Caco-2 (cell line): ENCODE results near the gene EPHA10. TPM values are rescaled to one million over a fixed set of nuclear protein-coding genes. Genes with fewer than 3 reads are reported as not detected.

ENCODE experiments used
- BruUV-seq: library from RNA; stranded (reverse); fragments of 400-500 nt; replicated peaks from 2 replicates; lab custom pipeline; 2021; lab: Mats Ljungman, UMichigan
- CTCF ChIA-PET: fragments of 300-600 bp; sonication (Branson Sonifier 250); formaldehyde crosslinking; loops from one replicate; lab custom pipeline; 2022; ENCODE audit warnings: antibody characterized with exemption; lab: Charles Lee
- POLR2A ChIA-PET: fragments of 300-600 bp; sonication (Branson Sonifier 250); formaldehyde crosslinking; loops from one replicate; lab custom pipeline; 2022; ENCODE audit warnings: antibody characterized with exemption; lab: Charles Lee
- DNase-seq, 2 experiments: peaks; one replicate each; pipeline versions ENCODE4 v3.0.0 to v3.0.0-alpha.2; 2020 to 2022
- H3K27me3 ChIP-seq: replicated peaks from 2 replicates; pipeline ENCODE4 v1.6.0; 2011; ENCODE audit warnings: low read length; ENCODE audit not compliant: control insufficient read depth, insufficient read depth
- H3K36me3 ChIP-seq: 2 replicates; pipeline ENCODE4 v1.5.1; 2011; ENCODE audit warnings: low read length; ENCODE audit not compliant: control insufficient read depth, insufficient read depth
- H3K4me1 ChIP-seq: fragments of 250-450 bp; sonication (Bioruptor Pico); 2 replicates; pipeline ENCODE4 v1.5.1; 2020; ENCODE audit warnings: mild to moderate bottlenecking
- H3K4me3 ChIP-seq: 2 replicates; pipeline ENCODE4 v1.5.1; 2011; ENCODE audit warnings: low read depth, mild to moderate bottlenecking, control low read depth, low read length
- H3K9me3 ChIP-seq: fragments of 250-450 bp; sonication (Bioruptor Pico); 2 replicates; pipeline ENCODE4 v1.5.1; 2020; ENCODE audit warnings: mild to moderate bottlenecking, moderate library complexity
- H3K27ac Mint-ChIP-seq: one replicate; pipeline ENCODE4 v1.8.0; 2022; ENCODE audit warnings: mixed read lengths; ENCODE audit not compliant: unreplicated experiment
- H3K27me3 Mint-ChIP-seq: one replicate; pipeline ENCODE4 v1.8.0; 2022; ENCODE audit warnings: mixed read lengths; ENCODE audit not compliant: insufficient read depth, unreplicated experiment
- H3K36me3 Mint-ChIP-seq: one replicate; pipeline ENCODE4 v1.8.0; 2022; ENCODE audit warnings: mild to moderate bottlenecking, mixed read lengths; ENCODE audit not compliant: insufficient read depth, unreplicated experiment
- H3K4me1 Mint-ChIP-seq: one replicate; pipeline ENCODE4 v1.8.0; 2022; ENCODE audit warnings: low read depth, mixed read lengths; ENCODE audit not compliant: unreplicated experiment
- H3K4me3 Mint-ChIP-seq: one replicate; pipeline ENCODE4 v1.8.0; 2022; ENCODE audit warnings: mild to moderate bottlenecking, moderate library complexity, mixed read lengths; ENCODE audit not compliant: unreplicated experiment
- H3K9me3 Mint-ChIP-seq: one replicate; pipeline ENCODE4 v1.8.0; 2022; ENCODE audit warnings: mixed read lengths; ENCODE audit not compliant: unreplicated experiment
- CTCF ChIP-seq, 2 experiments: fragments of 200-600 bp in 1 of 2; IDR thresholded peaks; 1 replicate in 1 of 2; 2 replicates in 1 of 2; pipeline versions ENCODE4 v1.5.1 to v1.8.0; 2011 to 2022; ENCODE audit warnings: antibody characterized with exemption in 1 of 2, control low read depth in 1 of 2, inconsistent platforms in 1 of 2, low read depth in 1 of 2, low read length in 1 of 2, mild to moderate bottlenecking in 1 of 2, moderate library complexity in 1 of 2; ENCODE audit not compliant: insufficient read depth in 1 of 2, severe bottlenecking in 1 of 2, unreplicated experiment in 1 of 2
- intact Hi-C: fragments of 100-400 bp; cut with micrococcal nuclease; formaldehyde crosslinking; loops from one replicate; pipeline ENCODE4 v1.10.0; 2022; ENCODE audit not compliant: unreplicated experiment
- total RNA-seq: library from RNA; stranded (reverse); gene quantifications from 2 replicates; pipeline ENCODE4 v1.2.3, GENCODE V29; 2022

The EPHA10 gene
- total RNA-seq, 1 experiment from 2014 or later = 2.8 TPM

GRCh38 chr1:37811027-37811655 lies 46.2 kb upstream of the EPHA10 start:
- H3K27me3 ChIP-seq = no peaks in the 10 kb centered on the region
- no TSS peak for BruUV-seq
- TF ChIP-seq CTCF (IDR thresholded peaks at IDR 0.05; ENCODE audit: insufficient read depth in 1 of 2, low read depth in 1 of 2, low read length in 1 of 2, severe bottlenecking in 1 of 2, unreplicated experiment in 1 of 2) = peak; percentile 56 to 75
- H3K4me1 ChIP-seq = peaks cover 10% of the 10 kb centered on the region; the same call in 1 of the 2 replicates
- no peaks in the 10 kb centered on the region for H3K9me3 ChIP-seq
- no peaks in the 10 kb centered on the region for H3K36me3 ChIP-seq
- POLR2A ChIA-PET = no interaction called here
- H3K27me3 Mint-ChIP-seq = no peaks in the 10 kb centered on the region
- intact Hi-C loops = loop anchor here (5.0 kb wide), 1 partner anchor 46 kb away; the partner anchor contains the start of gene MTF1
- CTCF ChIA-PET = interaction anchor here (0.9 kb wide), 1 partner anchor 48 kb away, joined by 4 read pairs; the partner anchor contains the start of gene MTF1
- no peak overlapping the region for H3K4me3 ChIP-seq
- H3K27ac Mint-ChIP-seq = no peak overlapping the region
- no peak overlapping the region for H3K4me3 Mint-ChIP-seq
- H3K36me3 Mint-ChIP-seq = peaks cover 66% of the 10 kb centered on the region
- H3K4me1 Mint-ChIP-seq = no peaks in the 10 kb centered on the region
- no peaks in the 10 kb centered on the region for H3K9me3 Mint-ChIP-seq
- peak; percentile 66 to 75 for DNase-seq

- no peaks in the 10 kb centered on the region for H3K4me1 Mint-ChIP-seq
- peaks cover 70% of the 10 kb centered on the region for H3K36me3 Mint-ChIP-seq
- ChIA-PET POLR2A (no interaction called here), CTCF (no interaction called here)
- H3K27ac Mint-ChIP-seq = no peak overlapping the region
- no peaks in the 10 kb centered on the region for H3K27me3 Mint-ChIP-seq
- no peak for DNase-seq
- H3K36me3 ChIP-seq = no peaks in the 10 kb centered on the region
- TF ChIP-seq CTCF (IDR thresholded peaks at IDR 0.05; ENCODE audit: insufficient read depth in 1 of 2, low read depth in 1 of 2, low read length in 1 of 2, severe bottlenecking in 1 of 2, unreplicated experiment in 1 of 2) = no peak
- intact Hi-C loops = loop anchor here (5.0 kb wide), 1 partner anchor 47 kb away; the partner anchor contains the start of gene MTF1
- no TSS peak for BruUV-seq
- peaks cover 10% of the 10 kb centered on the region; the same call in 1 of the 2 replicates for H3K4me1 ChIP-seq
- no peak overlapping the region for H3K4me3 Mint-ChIP-seq
- H3K9me3 ChIP-seq = no peaks in the 10 kb centered on the region
- no peaks in the 10 kb centered on the region for H3K9me3 Mint-ChIP-seq
- no peak overlapping the region for H3K4me3 ChIP-seq
- no peaks in the 10 kb centered on the region for H3K27me3 ChIP-seq
Measured at GRCh38 chr1:37809942-37810341, 45.0 kb upstream of the EPHA10 start.

- Mint-ChIP-seq H3K9me3 (no peaks in the 10 kb centered on the region), H3K36me3 (peaks cover 72% of the 10 kb centered on the region), H3K27me3 (no peaks in the 10 kb centered on the region), H3K4me3 (peak overlapping the region; percentile 94), H3K4me1 (no peaks in the 10 kb centered on the region), H3K27ac (peak overlapping the region; percentile 96)
- Histone ChIP-seq H3K4me3 (peak overlapping the region; percentile 70), H3K4me1 (peaks cover 10% of the 10 kb centered on the region; the same call in 1 of the 2 replicates), H3K9me3 (no peaks in the 10 kb centered on the region), H3K36me3 (no peaks in the 10 kb centered on the region), H3K27me3 (no peaks in the 10 kb centered on the region)
- intact Hi-C loops = no loop called here
- TF ChIP-seq CTCF (IDR thresholded peaks at IDR 0.05; ENCODE audit: insufficient read depth in 1 of 2, low read depth in 1 of 2, low read length in 1 of 2, severe bottlenecking in 1 of 2, unreplicated experiment in 1 of 2) = no peak
- ChIA-PET CTCF (interaction anchor here (0.6 to 1.3 kb wide), 6 partner anchors 15 to 374 kb away, joined by 3 to 8 read pairs (median 4); partner anchors contain the start of genes MANEAL and MTF1), POLR2A (interaction anchor here (0.6 to 1.8 kb wide), 5 partner anchors 9 to 202 kb away, joined by 3 to 9 read pairs (median 5); partner anchors contain the start of genes CDCA8 and MTF1)
- DNase-seq = peak; percentile 72 to 76
- BruUV-seq = TSS peak; percentile 57
Measured at GRCh38 chr1:37808369-37809319, 43.7 kb upstream of the EPHA10 start.
